Measurements from ENCODE around the gene AEBP1.

AEBP1 gene

DNA sequence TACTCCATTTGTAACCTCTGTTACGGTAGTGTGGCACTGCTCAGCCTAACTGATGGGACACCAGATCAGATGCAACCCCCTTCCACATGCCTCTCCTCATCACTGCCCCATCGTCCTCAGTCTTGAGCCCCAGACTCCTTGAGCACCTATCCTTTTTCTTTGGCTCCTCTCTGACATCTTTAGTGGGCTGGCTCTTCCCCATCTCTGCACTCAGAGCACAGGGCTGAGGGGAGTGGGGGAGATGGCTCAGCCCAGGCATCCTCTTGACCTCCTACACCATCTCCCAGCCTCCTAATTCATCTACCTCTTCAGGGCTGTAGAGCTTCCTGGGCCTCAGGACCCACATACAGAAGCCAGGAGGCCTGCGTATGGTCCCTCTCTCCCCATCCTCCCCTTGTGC is 20.3 kb upstream of the AEBP1 start:
- TF ChIP-seq, protein P1, sequence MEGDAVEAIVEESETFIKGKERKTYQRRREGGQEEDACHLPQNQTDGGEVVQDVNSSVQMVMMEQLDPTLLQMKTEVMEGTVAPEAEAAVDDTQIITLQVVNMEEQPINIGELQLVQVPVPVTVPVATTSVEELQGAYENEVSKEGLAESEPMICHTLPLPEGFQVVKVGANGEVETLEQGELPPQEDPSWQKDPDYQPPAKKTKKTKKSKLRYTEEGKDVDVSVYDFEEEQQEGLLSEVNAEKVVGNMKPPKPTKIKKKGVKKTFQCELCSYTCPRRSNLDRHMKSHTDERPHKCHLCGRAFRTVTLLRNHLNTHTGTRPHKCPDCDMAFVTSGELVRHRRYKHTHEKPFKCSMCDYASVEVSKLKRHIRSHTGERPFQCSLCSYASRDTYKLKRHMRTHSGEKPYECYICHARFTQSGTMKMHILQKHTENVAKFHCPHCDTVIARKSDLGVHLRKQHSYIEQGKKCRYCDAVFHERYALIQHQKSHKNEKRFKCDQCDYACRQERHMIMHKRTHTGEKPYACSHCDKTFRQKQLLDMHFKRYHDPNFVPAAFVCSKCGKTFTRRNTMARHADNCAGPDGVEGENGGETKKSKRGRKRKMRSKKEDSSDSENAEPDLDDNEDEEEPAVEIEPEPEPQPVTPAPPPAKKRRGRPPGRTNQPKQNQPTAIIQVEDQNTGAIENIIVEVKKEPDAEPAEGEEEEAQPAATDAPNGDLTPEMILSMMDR (IDR thresholded peaks at IDR 0.05; ENCODE audit: extremely low read depth, insufficient read depth, missing control alignments), result no peak
- no peak for DNase-seq (ENCODE audit: low spot score)
- in situ Hi-C loops (cut with MboI; ENCODE audit: low pct_unique_long_range_greater_than_20kb, low sequenced_read_pairs, unreplicated experiment), result no loop called here

DNA sequence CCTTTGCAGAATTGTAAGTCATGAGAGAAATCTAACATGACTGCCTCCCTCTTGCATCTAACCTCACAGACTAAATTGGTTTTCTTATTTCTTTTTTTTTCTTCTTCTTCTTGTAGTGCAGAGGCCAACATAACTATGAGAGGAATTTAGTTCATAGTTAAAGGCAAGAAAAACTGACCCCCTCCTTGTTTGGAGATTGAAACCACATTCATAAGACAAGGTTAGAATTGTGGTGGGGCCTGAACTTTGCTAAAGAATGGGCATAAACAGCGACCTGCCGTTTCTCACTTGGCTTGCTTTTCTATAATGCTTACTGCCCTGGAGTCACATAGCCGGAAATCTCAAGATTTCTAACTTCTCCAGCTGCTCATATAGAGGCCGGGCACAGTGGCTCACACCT is 19.4 kb upstream of the AEBP1 start:
- TF ChIP-seq, protein P1 (IDR thresholded peaks at IDR 0.05; ENCODE audit: extremely low read depth, insufficient read depth, missing control alignments), result no peak
- in situ Hi-C loops (cut with MboI; ENCODE audit: low pct_unique_long_range_greater_than_20kb, low sequenced_read_pairs, unreplicated experiment), result no loop called here
- no peak for DNase-seq (ENCODE audit: low spot score)

DNA sequence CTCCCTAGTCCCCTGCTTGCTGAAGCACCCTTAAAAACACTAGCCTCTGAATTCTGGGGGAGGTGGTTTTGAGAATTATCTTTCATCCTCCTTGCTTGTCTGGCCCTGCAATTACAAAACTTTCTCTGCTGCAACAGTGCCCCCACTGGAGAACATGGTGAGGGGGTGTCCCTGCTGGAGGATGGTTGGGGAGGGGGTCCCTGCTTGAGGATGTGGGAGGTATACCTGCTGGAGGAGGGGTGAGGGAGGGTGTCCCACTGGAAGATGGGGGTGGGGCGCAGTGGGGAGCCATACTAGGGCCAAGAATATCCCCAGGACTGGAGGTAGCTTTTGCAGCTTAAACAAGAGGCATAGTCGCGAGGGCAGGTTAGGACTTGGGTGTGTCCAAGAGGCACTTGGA is 18.6 kb upstream of the AEBP1 start:
- no peak for DNase-seq (ENCODE audit: low spot score)
- in situ Hi-C loops (cut with MboI; ENCODE audit: low pct_unique_long_range_greater_than_20kb, low sequenced_read_pairs, unreplicated experiment), result no loop called here
- TF ChIP-seq, protein P1 (IDR thresholded peaks at IDR 0.05; ENCODE audit: extremely low read depth, insufficient read depth, missing control alignments), result peak; percentile 32

DNA sequence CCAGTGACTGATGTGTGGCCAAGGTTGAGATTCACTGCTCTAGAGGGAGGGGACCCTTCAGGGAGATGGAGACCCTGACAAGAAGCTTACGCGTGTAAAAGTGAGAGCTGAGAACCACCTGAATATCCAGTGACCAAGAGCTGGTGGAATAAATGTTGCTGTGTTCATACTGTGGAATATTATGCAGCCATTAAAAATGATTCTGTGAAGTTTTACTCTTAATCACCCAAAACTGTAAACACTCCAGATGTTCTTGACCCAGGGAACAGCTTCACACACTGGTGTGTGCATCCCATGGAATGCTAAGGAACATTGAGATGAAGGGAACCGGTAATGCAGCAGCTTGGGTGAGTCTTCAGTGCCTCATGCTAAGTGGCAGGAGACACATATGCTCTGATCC is 17.5 kb upstream of the AEBP1 start:
- DNase-seq (ENCODE audit: low spot score), result no peak
- TF ChIP-seq, protein P1 (IDR thresholded peaks at IDR 0.05; ENCODE audit: extremely low read depth, insufficient read depth, missing control alignments), result no peak
- in situ Hi-C loops (cut with MboI; ENCODE audit: low pct_unique_long_range_greater_than_20kb, low sequenced_read_pairs, unreplicated experiment), result no loop called here

DNA sequence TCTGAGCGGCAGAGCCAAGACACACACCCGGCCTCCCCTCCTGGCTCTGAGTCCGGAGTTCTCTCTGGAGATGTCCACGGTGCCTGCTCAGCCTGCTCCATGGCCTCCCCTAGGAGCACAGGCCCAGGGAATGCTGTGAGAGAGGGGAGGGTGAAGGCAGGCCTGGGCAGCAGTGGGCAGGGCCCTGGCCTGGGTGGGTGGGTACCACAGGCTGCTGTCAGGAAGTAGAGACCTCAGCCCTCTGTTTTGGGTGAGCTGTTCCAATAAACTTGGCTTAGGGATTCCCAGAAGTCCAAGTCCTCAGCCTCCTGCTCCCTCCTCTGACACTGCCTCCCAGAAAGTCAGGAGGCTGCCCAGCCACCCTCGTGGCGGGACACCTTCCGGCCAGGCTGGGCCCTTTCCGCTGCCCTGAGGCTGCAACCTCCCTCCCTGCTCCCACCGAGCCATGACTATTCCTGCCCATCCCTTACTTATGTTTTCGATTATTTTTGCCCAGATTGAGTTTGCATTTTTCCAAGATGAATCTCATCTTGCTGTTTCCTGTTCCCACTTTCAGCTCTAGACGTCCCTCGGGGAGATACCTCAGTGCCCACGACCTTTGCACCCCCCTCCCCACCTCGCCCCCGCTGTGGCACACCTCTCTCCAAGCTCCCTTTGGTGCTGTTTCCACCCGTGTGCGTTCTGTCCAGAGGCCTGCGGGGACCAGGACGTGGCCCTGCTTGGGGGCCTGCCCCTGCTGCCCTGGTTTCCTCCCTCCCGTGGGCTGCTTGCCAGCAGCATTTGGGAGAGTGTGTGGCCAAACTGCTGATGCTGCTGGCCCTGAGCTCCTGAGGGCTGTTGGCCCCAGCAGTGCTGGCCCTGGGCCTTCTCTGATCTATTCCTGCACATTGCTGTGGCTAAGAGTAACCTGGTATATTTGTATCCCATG is 16.0 kb upstream of the AEBP1 start:
- in situ Hi-C loops (cut with MboI; ENCODE audit: low pct_unique_long_range_greater_than_20kb, low sequenced_read_pairs, unreplicated experiment), result no loop called here
- TF ChIP-seq, protein P1 (IDR thresholded peaks at IDR 0.05; ENCODE audit: extremely low read depth, insufficient read depth, missing control alignments), result no peak
- no peak for DNase-seq (ENCODE audit: low spot score)

DNA sequence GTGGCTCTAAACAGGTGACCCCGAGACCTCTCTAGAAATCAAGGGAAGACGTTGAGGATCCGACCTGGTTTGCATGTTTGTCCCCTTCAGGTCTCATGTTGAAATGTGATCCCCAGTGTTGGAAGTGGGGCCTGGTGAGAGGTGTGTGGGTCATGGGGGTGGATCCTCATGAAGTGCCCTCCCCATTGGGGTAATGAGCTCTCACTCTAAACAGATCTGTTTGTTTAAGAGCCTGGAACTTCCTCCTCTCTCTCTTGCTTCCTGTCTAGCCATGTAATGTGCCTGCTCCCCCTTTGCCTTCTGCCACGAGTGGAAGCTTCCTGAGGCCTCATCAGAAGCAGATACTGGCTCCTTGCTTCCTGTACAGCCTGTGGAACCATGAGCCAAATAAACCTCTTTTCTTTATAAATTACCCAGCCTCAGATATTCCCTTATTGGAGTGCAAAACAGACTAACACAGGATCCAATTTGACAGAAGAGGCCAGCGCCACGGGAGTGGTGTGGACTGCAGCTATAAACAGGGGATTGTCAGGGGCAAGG is 11.0 kb upstream of the AEBP1 start:
- TF ChIP-seq, protein P1 (IDR thresholded peaks at IDR 0.05; ENCODE audit: extremely low read depth, insufficient read depth, missing control alignments), result no peak

More for the DNA sequence above, 11.0 kb upstream of the AEBP1 start:
- DNase-seq (ENCODE audit: low spot score), result no peak
- in situ Hi-C loops (cut with MboI; ENCODE audit: low pct_unique_long_range_greater_than_20kb, low sequenced_read_pairs, unreplicated experiment), result no loop called here
